ENCODE results near the gene ASIC2. TPM values are rescaled to one million over a fixed set of nuclear protein-coding genes. Genes with fewer than 3 reads are reported as not detected.

ASIC2 gene
- total RNA-seq, 4 donors from 2014 or later, result 0.80 to 1.8 (median 1.4) TPM; not detected in 1

DNA sequence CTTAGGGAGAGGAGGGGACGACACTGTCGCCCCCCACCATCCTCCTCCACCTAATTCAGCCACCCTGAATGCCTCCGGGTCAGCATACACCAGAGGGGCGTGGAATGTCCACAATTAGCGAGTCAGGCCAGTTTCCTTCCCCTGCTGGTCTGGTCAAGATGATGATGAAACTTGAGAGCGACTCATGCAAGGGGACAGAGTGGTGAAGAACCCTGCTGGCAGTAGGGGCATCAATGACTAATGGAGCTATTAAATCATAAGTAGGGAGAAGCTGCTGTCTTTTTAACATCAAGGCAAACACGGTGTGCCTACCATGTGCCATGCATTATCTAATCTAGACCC, 294.2 kb downstream of the ASIC2 start:
- no peak for TF ChIP-seq POLR2A (IDR thresholded peaks at IDR 0.05)
- TF ChIP-seq, protein P1, sequence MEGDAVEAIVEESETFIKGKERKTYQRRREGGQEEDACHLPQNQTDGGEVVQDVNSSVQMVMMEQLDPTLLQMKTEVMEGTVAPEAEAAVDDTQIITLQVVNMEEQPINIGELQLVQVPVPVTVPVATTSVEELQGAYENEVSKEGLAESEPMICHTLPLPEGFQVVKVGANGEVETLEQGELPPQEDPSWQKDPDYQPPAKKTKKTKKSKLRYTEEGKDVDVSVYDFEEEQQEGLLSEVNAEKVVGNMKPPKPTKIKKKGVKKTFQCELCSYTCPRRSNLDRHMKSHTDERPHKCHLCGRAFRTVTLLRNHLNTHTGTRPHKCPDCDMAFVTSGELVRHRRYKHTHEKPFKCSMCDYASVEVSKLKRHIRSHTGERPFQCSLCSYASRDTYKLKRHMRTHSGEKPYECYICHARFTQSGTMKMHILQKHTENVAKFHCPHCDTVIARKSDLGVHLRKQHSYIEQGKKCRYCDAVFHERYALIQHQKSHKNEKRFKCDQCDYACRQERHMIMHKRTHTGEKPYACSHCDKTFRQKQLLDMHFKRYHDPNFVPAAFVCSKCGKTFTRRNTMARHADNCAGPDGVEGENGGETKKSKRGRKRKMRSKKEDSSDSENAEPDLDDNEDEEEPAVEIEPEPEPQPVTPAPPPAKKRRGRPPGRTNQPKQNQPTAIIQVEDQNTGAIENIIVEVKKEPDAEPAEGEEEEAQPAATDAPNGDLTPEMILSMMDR (IDR thresholded peaks at IDR 0.05), result no peak
- no peak overlapping the region for H3K4me3 ChIP-seq
- H3K9me3 ChIP-seq, result no peaks in the 10 kb centered on the region
- no peaks in the 10 kb centered on the region for H3K4me1 ChIP-seq
- no peak overlapping the region for H3K27ac ChIP-seq
- no peaks in the 10 kb centered on the region for H3K36me3 ChIP-seq
- no peak for DNase-seq
- H3K27me3 ChIP-seq, result no peaks in the 10 kb centered on the region

DNA sequence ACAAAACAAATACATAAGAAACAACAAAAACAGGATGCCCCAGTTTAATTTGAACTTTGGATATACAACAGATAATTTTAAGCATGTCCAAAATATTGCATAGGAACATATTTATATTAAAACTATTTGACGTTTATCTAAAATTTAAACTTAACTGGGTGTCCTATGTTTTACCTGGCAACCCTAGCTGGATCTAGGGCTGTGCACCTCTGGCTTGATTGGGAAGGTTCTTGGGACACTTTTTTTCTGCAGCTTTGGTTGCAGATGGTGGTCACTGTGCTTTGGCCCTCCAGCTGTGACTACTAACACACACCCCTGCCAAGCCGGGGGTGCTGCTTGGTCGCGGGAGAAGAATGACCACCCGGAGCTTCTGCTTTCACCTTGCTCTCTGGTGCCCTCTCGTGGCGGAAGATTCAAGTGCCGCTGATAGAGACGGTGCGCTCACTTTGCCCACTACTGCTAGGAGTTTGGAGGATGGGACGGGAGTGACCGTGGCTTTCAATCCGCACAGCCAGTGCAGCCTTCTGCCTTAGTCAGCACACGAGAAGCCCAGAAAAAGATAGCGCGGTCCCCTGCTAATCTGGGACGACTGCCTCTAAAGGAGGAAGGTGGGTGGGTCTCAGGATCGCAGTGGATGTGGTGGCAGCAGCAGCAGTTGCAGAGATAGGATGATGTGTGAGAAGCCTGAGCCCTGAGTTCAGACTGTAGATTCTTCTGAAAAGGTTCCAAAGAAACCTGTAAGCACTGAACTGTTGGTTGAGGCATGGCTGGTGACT, 294.8 kb downstream of the ASIC2 start:
- TF ChIP-seq, protein P1 (IDR thresholded peaks at IDR 0.05), result peak; percentile 24 to 88 (median 84)
- TF ChIP-seq POLR2A (IDR thresholded peaks at IDR 0.05), result no peak
- H3K27ac ChIP-seq, result no peak overlapping the region
- no peaks in the 10 kb centered on the region for H3K36me3 ChIP-seq
- peak overlapping the region in 1 of 4 donors; percentile 6 for H3K4me3 ChIP-seq
- no peaks in the 10 kb centered on the region for H3K9me3 ChIP-seq
- no peaks in the 10 kb centered on the region for H3K4me1 ChIP-seq
- peak; percentile 71 to 90 (median 86) for DNase-seq
- no peaks in the 10 kb centered on the region for H3K27me3 ChIP-seq

DNA sequence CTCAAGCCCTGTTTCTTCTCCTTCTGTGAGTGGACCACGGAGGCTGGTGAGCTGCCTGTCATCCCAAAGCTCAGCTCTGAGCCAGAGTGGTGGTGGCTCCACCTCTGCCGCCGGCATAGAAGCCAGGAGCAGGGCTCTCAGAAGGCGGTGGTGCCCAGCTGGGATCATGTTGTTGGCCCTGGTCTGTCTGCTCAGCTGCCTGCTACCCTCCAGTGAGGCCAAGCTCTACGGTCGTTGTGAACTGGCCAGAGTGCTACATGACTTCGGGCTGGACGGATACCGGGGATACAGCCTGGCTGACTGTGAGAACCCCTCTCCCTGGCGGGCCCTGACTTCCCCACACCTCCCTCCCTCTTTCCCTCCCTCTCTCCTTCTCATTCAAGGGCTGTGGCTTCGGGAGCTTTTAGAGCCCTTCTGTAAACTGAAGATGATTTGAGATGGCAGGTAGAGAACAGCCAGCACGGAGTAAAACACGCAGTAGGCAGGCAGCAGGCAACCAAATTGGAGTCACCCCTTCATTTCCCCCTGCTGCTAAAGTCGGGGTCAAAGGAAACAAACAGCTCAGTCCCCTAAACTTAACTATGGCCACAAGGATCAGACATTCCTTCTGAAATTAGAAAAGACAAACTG, 297.6 kb downstream of the ASIC2 start:
- DNase-seq, result no peak
- Histone ChIP-seq H3K27me3 (no peaks in the 10 kb centered on the region), H3K9me3 (no peaks in the 10 kb centered on the region), H3K36me3 (no peaks in the 10 kb centered on the region), H3K4me1 (no peaks in the 10 kb centered on the region), H3K4me3 (no peak overlapping the region), H3K27ac (no peak overlapping the region)
- TF ChIP-seq POLR2A (IDR thresholded peaks at IDR 0.05), result no peak
- TF ChIP-seq, protein P1 (IDR thresholded peaks at IDR 0.05), result no peak

DNA sequence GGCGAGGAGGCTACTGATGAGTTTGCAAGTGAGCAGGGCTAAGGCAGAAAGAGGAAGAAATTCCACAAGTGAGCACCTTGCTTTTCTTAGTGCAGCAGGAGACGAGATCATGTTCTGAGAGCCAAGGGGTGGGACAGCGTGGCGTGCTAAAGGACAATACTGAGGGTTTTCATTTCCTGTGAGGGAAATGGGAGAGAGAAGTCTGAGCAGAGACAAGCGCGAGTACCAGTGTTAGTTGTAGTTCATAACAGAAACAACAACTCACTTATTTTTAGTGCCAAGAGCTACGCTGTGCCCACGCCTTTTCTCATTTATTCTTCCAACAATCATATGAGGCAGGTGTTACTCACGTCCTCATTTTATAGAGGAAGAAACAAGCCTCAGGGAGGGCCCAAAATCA, 299.1 kb downstream of the ASIC2 start:
- Histone ChIP-seq H3K27me3 (no peaks in the 10 kb centered on the region), H3K9me3 (no peaks in the 10 kb centered on the region), H3K27ac (no peak overlapping the region), H3K36me3 (no peaks in the 10 kb centered on the region), H3K4me1 (no peaks in the 10 kb centered on the region), H3K4me3 (no peak overlapping the region)
- no peak for DNase-seq
- TF ChIP-seq, protein P1 (IDR thresholded peaks at IDR 0.05), result no peak

DNA sequence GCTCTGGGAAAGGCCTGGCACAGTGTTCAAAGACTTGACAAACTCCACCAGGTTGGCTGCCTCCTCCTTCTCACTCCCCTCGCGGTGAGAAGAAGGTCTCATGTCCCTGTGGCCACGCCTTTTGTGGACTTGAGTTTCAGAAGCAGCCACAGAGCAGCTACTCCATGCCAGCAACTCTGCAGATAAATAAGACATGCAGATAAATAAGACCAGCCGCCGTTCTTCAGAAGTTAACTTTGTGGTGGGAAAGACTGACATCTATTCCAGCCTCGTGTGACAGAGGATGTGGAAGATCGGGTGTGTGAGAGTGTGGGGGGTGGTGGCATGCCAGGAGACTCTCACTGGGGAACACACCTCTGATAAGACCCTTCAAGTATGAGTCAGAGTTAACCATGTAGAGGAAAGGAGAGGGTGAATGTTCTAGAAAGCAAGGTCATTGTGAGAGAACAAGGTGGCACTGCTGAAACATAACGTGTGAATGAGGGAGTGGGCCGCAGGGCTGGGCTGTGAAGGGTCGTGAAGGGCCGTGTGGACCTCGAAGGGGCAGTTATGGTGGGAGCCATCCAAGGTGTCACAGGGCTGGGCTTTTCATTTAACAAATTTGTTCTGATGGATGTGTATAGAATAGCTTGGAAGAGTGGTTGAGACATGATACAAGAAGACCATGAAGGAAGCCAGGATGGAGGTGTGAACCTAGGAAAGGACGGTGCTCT, 300.6 kb downstream of the ASIC2 start:
- DNase-seq, result no peak
- H3K9me3 ChIP-seq, result no peaks in the 10 kb centered on the region
- no peaks in the 10 kb centered on the region for H3K36me3 ChIP-seq
- H3K4me1 ChIP-seq, result no peaks in the 10 kb centered on the region
- no peak overlapping the region for H3K27ac ChIP-seq
- TF ChIP-seq, protein P1 (IDR thresholded peaks at IDR 0.05), result no peak
- no peak for TF ChIP-seq POLR2A (IDR thresholded peaks at IDR 0.05)
- H3K27me3 ChIP-seq, result no peaks in the 10 kb centered on the region
- no peak overlapping the region for H3K4me3 ChIP-seq
